ENCODE measurements around the gene PYDC1.

DNA sequence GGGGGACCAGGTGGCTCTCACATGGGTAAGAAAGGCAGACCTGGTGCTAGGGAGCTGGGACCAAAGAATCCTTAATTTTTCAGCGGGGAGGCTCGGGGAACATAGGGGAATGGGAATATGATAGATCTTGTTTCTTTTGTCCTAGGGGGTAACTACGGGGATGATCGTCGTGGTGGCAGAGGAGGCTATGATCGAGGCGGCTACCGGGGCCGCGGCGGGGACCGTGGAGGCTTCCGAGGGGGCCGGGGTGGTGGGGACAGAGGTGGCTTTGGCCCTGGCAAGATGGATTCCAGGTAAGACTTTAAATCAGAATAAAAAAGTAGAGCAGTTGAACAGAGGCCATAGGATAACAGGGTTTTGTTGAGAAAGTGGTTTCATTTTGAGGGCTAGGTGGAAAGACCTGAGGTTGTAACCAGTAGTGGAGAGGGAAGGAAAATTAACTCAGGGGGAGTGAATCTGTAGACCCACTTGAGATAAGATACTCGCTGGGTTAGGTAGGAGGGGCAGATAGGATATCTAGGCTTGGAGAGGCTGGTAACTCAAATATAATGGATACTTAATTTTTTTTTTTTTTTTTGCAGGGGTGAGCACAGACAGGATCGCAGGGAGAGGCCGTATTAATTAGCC, 26.0 kb downstream of the PYDC1 start:
- TF ChIP-seq, protein P1, sequence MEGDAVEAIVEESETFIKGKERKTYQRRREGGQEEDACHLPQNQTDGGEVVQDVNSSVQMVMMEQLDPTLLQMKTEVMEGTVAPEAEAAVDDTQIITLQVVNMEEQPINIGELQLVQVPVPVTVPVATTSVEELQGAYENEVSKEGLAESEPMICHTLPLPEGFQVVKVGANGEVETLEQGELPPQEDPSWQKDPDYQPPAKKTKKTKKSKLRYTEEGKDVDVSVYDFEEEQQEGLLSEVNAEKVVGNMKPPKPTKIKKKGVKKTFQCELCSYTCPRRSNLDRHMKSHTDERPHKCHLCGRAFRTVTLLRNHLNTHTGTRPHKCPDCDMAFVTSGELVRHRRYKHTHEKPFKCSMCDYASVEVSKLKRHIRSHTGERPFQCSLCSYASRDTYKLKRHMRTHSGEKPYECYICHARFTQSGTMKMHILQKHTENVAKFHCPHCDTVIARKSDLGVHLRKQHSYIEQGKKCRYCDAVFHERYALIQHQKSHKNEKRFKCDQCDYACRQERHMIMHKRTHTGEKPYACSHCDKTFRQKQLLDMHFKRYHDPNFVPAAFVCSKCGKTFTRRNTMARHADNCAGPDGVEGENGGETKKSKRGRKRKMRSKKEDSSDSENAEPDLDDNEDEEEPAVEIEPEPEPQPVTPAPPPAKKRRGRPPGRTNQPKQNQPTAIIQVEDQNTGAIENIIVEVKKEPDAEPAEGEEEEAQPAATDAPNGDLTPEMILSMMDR (conservative IDR thresholded peaks at IDR 0.05; ENCODE audit: low read depth, low read length): no peak
- no peak for TF ChIP-seq EZH2 (IDR thresholded peaks at IDR 0.05; ENCODE audit: borderline replicate concordance, low read depth, low read length, poor library complexity, severe bottlenecking)

Measured in A673 (cell line).